DMS114 treated with DMSO at 0.1 percent for 48 hours (cell line): Measurements from ENCODE around the gene TRPM5.

Experiments
- DNase-seq: peaks from one replicate; lab custom pipeline; 2025; ENCODE audit not compliant: unreplicated experiment; lab: John Stamatoyannopoulos, UW

Gene TRPM5

GRCh38 chr11:2437516-2437915 is 6.8 kb downstream of the TRPM5 start:
- no peak for DNase-seq

- no peak for DNase-seq
Observed at GRCh38 chr11:2436521-2437031, 7.7 kb downstream of the TRPM5 start.

GRCh38 chr11:2436013-2436520 is 8.2 kb downstream of the TRPM5 start:
- no peak for DNase-seq

GRCh38 chr11:2435288-2436012 is 8.9 kb downstream of the TRPM5 start:
- no peak for DNase-seq

- DNase-seq = no peak
Observed at GRCh38 chr11:2434506-2435255, 9.6 kb downstream of the TRPM5 start.

GRCh38 chr11:2434008-2434407 is 10.3 kb downstream of the TRPM5 start:
- DNase-seq = no peak

- no peak for DNase-seq
Observed at GRCh38 chr11:2433106-2433925, 11.0 kb downstream of the TRPM5 start.

- DNase-seq = no peak
Observed at GRCh38 chr11:2432628-2433071, 11.7 kb downstream of the TRPM5 start.

GRCh38 chr11:2432171-2432621 is 12.1 kb downstream of the TRPM5 start:
- DNase-seq = no peak

- no peak for DNase-seq
Observed at GRCh38 chr11:2431395-2431794, 12.9 kb downstream of the TRPM5 start.

GRCh38 chr11:2428322-2428795 is 16.0 kb downstream of the TRPM5 start:
- DNase-seq = no peak

GRCh38 chr11:2427721-2428321 is 16.5 kb downstream of the TRPM5 start:
- DNase-seq = no peak

- DNase-seq = no peak
Observed at GRCh38 chr11:2426826-2427521, 17.3 kb downstream of the TRPM5 start.

- DNase-seq = no peak
Observed at GRCh38 chr11:2426221-2426620, 18.1 kb downstream of the TRPM5 start.

GRCh38 chr11:2425506-2425905 is 18.8 kb downstream of the TRPM5 start:
- no peak for DNase-seq

GRCh38 chr11:2424811-2425495 is 19.4 kb downstream of the TRPM5 start:
- no peak for DNase-seq

- no peak for DNase-seq
Observed at GRCh38 chr11:2423157-2424025, 20.9 kb downstream of the TRPM5 start.

GRCh38 chr11:2422461-2423156 is 21.7 kb downstream of the TRPM5 start:
- no peak for DNase-seq
